Panc1 (cell line): ENCODE data around the gene NR6A1. TPM values are rescaled to one million over a fixed set of nuclear protein-coding genes. Genes with fewer than 3 reads are reported as not detected.

ENCODE experiments used
- ATAC-seq: fragments of 200-7000 bp; cut with Tn5 transposase; 2 replicates; pipeline ENCODE4 v1.9.1; 2020; ENCODE audit warnings: mild to moderate bottlenecking, moderate library complexity
- BruUV-seq: library from RNA; stranded (reverse); fragments of 400-500 nt; replicated peaks from 2 replicates; lab custom pipeline; 2021; lab: Mats Ljungman, UMichigan
- CTCF ChIA-PET: fragments of 300-600 bp; sonication (Branson Sonifier 250); formaldehyde crosslinking; loops from one replicate; lab custom pipeline; 2022; ENCODE audit warnings: antibody characterized with exemption; lab: Charles Lee
- POLR2A ChIA-PET: fragments of 300-600 bp; sonication (Branson Sonifier 250); formaldehyde crosslinking; loops from one replicate; lab custom pipeline; 2022; ENCODE audit warnings: antibody characterized with exemption; lab: Charles Lee
- DNase-seq: peaks from one replicate; pipeline ENCODE4 v3.0.0-alpha.2; 2010; ENCODE audit warnings: low read depth, low spot score
- H3K27ac ChIP-seq: 2 replicates; pipeline ENCODE4 v1.5.1; 2011; ENCODE audit warnings: mild to moderate bottlenecking, low read length, inconsistent platforms
- H3K27me3 ChIP-seq: fragments of 200-500 bp; sonication (Bioruptor generic); 2 replicates; pipeline ENCODE4 v1.6.0; 2014; ENCODE audit warnings: low read length, inconsistent platforms; ENCODE audit not compliant: control insufficient read depth, insufficient read depth
- H3K36me3 ChIP-seq: fragments of 200-500 bp; sonication (Bioruptor generic); 2 replicates; pipeline ENCODE4 v1.5.1; 2014; ENCODE audit warnings: inconsistent platforms, mild to moderate bottlenecking, low read length, moderate library complexity; ENCODE audit not compliant: control insufficient read depth, insufficient read depth
- H3K4me1 ChIP-seq: 2 replicates; pipeline ENCODE4 v1.5.1; 2011; ENCODE audit warnings: inconsistent platforms, mild to moderate bottlenecking, low read length, moderate library complexity; ENCODE audit not compliant: control insufficient read depth, insufficient read depth
- H3K4me3 ChIP-seq, 2 experiments: 2 replicates each; pipeline ENCODE4 v1.5.1; 2011 to 2012; ENCODE audit warnings: low read depth in 2 of 2, low read length in 2 of 2, mild to moderate bottlenecking in 2 of 2, inconsistent platforms in 1 of 2, moderate library complexity in 1 of 2
- H3K9me3 ChIP-seq: fragments of 200-500 bp; sonication (Bioruptor generic); 2 replicates; pipeline ENCODE4 v1.5.1; 2014; ENCODE audit warnings: low read depth, mild to moderate bottlenecking, inconsistent platforms, low read length, moderate library complexity; ENCODE audit not compliant: control insufficient read depth, insufficient read depth
- POLR2AphosphoS5 ChIP-seq: IDR thresholded peaks from 2 replicates; pipeline ENCODE4 v1.6.1; 2012; ENCODE audit warnings: mild to moderate bottlenecking, low read depth, low read length, moderate library complexity
- SIN3A ChIP-seq: IDR thresholded peaks from 2 replicates; pipeline ENCODE4 v1.6.1; 2012; ENCODE audit warnings: low read depth, mild to moderate bottlenecking, low read length, moderate library complexity, borderline replicate concordance; ENCODE audit not compliant: insufficient read depth
- TCF7L2 ChIP-seq: IDR thresholded peaks from 2 replicates; pipeline ENCODE4 v1.6.1; 2011; ENCODE audit warnings: mild to moderate bottlenecking, low read depth, low read length, inconsistent platforms
- in situ Hi-C: cut with HindIII; loops from 2 replicates; pipeline ENCODE4 v1.10.0; 2016; ENCODE audit warnings: low sequenced_read_pairs, low pct_unique_long_range_greater_than_20kb
- intact Hi-C: fragments of 100-400 bp; cut with micrococcal nuclease; formaldehyde crosslinking; loops from one replicate; pipeline ENCODE4 v1.10.0; 2022; ENCODE audit not compliant: unreplicated experiment
- total RNA-seq: library from RNA; stranded (reverse); gene quantifications from one replicate; pipeline ENCODE4 v1.2.1, GENCODE V29; 2021; ENCODE audit not compliant: unreplicated experiment
- TF ChIP-seq, protein P1 (sequence below): fragments of 450-650 bp; IDR thresholded peaks from 2 replicates; pipeline ENCODE4 v1.5.1; 2017; ENCODE audit warnings: mild to moderate bottlenecking
- TF ChIP-seq, protein P2 (sequence below), 2 experiments: IDR thresholded peaks; 2 replicates each; pipeline ENCODE4 v1.6.1; 2011 to 2012; ENCODE audit warnings: low read depth in 2 of 2, control low read depth in 1 of 2, low read length in 1 of 2, mild to moderate bottlenecking in 1 of 2, moderate library complexity in 1 of 2; ENCODE audit not compliant: insufficient read depth in 1 of 2

NR6A1 gene
- total RNA-seq, 1 experiment from 2014 or later: 7.6 TPM

DNA sequence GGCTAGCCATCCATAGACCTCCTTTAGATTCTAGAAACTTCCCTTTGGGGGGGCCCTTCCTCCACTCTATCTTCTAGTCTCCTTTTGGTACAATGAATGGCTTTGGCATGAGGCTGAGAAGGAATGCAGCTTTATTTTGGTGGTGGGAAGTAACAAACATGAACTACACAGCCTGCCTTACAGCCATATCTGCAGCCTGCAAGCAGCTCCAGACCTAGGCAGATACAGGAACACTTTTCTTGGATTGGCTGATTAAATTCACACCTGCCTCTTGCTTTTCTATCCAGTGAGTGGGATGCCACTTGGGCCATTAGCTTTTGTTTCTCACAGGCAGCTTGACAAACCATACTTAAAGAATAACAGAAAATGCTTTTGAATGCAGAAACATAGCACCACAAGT is 28.2 kb downstream of the NR6A1 start:
- no peak for ATAC-seq
- Histone ChIP-seq H3K9me3 (no peaks in the 10 kb centered on the region), H3K27me3 (no peaks in the 10 kb centered on the region), H3K4me3 (no peak overlapping the region), H3K36me3 (no peaks in the 10 kb centered on the region), H3K27ac (no peak overlapping the region), H3K4me1 (peaks cover 15% of the 10 kb centered on the region)
- no TSS peak for BruUV-seq
- intact Hi-C loops: no loop called here
- DNase-seq: no peak
- in situ Hi-C loops: no loop called here
- TF ChIP-seq SIN3A: no peak
- TF ChIP-seq TCF7L2: no peak
- no peak for TF ChIP-seq POLR2AphosphoS5
- TF ChIP-seq, protein P1, sequence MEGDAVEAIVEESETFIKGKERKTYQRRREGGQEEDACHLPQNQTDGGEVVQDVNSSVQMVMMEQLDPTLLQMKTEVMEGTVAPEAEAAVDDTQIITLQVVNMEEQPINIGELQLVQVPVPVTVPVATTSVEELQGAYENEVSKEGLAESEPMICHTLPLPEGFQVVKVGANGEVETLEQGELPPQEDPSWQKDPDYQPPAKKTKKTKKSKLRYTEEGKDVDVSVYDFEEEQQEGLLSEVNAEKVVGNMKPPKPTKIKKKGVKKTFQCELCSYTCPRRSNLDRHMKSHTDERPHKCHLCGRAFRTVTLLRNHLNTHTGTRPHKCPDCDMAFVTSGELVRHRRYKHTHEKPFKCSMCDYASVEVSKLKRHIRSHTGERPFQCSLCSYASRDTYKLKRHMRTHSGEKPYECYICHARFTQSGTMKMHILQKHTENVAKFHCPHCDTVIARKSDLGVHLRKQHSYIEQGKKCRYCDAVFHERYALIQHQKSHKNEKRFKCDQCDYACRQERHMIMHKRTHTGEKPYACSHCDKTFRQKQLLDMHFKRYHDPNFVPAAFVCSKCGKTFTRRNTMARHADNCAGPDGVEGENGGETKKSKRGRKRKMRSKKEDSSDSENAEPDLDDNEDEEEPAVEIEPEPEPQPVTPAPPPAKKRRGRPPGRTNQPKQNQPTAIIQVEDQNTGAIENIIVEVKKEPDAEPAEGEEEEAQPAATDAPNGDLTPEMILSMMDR: no peak
- TF ChIP-seq, protein P2, sequence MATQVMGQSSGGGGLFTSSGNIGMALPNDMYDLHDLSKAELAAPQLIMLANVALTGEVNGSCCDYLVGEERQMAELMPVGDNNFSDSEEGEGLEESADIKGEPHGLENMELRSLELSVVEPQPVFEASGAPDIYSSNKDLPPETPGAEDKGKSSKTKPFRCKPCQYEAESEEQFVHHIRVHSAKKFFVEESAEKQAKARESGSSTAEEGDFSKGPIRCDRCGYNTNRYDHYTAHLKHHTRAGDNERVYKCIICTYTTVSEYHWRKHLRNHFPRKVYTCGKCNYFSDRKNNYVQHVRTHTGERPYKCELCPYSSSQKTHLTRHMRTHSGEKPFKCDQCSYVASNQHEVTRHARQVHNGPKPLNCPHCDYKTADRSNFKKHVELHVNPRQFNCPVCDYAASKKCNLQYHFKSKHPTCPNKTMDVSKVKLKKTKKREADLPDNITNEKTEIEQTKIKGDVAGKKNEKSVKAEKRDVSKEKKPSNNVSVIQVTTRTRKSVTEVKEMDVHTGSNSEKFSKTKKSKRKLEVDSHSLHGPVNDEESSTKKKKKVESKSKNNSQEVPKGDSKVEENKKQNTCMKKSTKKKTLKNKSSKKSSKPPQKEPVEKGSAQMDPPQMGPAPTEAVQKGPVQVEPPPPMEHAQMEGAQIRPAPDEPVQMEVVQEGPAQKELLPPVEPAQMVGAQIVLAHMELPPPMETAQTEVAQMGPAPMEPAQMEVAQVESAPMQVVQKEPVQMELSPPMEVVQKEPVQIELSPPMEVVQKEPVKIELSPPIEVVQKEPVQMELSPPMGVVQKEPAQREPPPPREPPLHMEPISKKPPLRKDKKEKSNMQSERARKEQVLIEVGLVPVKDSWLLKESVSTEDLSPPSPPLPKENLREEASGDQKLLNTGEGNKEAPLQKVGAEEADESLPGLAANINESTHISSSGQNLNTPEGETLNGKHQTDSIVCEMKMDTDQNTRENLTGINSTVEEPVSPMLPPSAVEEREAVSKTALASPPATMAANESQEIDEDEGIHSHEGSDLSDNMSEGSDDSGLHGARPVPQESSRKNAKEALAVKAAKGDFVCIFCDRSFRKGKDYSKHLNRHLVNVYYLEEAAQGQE (IDR thresholded peaks at IDR 0.05; ENCODE audit: insufficient read depth in 1 of 2, low read depth in 2 of 2, low read length in 1 of 2): no peak
- CTCF ChIA-PET: no interaction called here
- POLR2A ChIA-PET: no interaction called here

DNA sequence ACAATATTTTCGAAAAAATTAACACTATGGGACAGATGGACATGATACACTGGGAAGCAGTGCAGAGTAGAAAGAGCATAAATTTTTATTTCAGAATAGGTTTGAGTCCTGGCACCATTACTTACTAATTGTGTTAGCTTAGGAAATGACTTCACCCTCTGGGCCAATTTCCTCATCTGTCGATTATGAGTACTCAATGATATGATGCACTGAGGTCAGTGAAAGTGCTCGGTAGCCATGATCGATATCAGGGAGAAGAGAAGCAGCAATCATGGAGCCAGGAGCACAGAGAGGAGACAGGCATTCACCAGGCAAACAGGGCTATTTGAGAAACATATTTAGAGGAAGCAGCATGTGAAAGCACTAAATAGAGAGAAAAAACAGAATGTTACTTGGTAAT is 29.4 kb downstream of the NR6A1 start:
- TF ChIP-seq, protein P2 (IDR thresholded peaks at IDR 0.05; ENCODE audit: insufficient read depth in 1 of 2, low read depth in 2 of 2, low read length in 1 of 2): no peak
- TF ChIP-seq, protein P1: no peak
- TF ChIP-seq POLR2AphosphoS5: no peak
- TF ChIP-seq SIN3A: no peak
- TF ChIP-seq TCF7L2: no peak
- H3K36me3 ChIP-seq: no peaks in the 10 kb centered on the region
- H3K4me1 ChIP-seq: peaks cover 19% of the 10 kb centered on the region
- H3K27ac ChIP-seq: no peak overlapping the region
- DNase-seq (no peak), ATAC-seq (no peak)
- no peaks in the 10 kb centered on the region for H3K27me3 ChIP-seq
- ChIA-PET CTCF (no interaction called here), POLR2A (no interaction called here)
- no peaks in the 10 kb centered on the region for H3K9me3 ChIP-seq
- no peak overlapping the region for H3K4me3 ChIP-seq
- in situ Hi-C loops (no loop called here), intact Hi-C loops (no loop called here)
- BruUV-seq: no TSS peak
